Neural cell (in vitro differentiated cells): ENCODE measurements around the gene ENDOD1. TPM values are rescaled to one million over a fixed set of nuclear protein-coding genes. Genes with fewer than 3 reads are reported as not detected.
A peak's percentile ranks its signal among the peaks of the same experiment; 100 is the strongest.

ENCODE experiments used
- H2AFZ ChIP-seq: fragments of 200-600, 300-800 bp; sonication (generic), shearing (Covaris generic); 2 replicates; pipeline ENCODE4 v1.6.0; 2014; ENCODE audit warnings: low read depth, mild to moderate bottlenecking, antibody characterized with exemption, low read length, moderate library complexity
- H3F3A ChIP-seq: fragments of 200-600 bp; shearing (Covaris generic); 2 replicates; pipeline ENCODE4 v1.6.1; 2016; ENCODE audit warnings: mild to moderate bottlenecking, moderate library complexity, mixed read lengths, antibody characterized with exemption, low read length; ENCODE audit not compliant: insufficient read depth, poor library complexity, severe bottlenecking
- H3K27ac ChIP-seq: fragments of 200-600, 300-800 bp; sonication (generic), shearing (Covaris generic); 2 replicates; pipeline ENCODE4 v1.5.1; 2014; ENCODE audit warnings: mild to moderate bottlenecking, low read length, moderate library complexity
- H3K27me3 ChIP-seq: fragments of 300-800, 200-600 bp; sonication (generic), shearing (Covaris generic); 2 replicates; pipeline ENCODE4 v1.6.0; 2014; ENCODE audit warnings: mild to moderate bottlenecking, low read depth, low read length, moderate library complexity; ENCODE audit not compliant: insufficient read depth
- H3K36me3 ChIP-seq: fragments of 300-800, 200-600 bp; sonication (generic), shearing (Covaris generic); 2 replicates; pipeline ENCODE4 v1.5.1; 2014; ENCODE audit warnings: mild to moderate bottlenecking, antibody characterized with exemption, low read length, moderate library complexity; ENCODE audit not compliant: insufficient read depth
- H3K4me2 ChIP-seq: fragments of 300-800, 200-600 bp; sonication (generic), shearing (Covaris generic); 2 replicates; pipeline ENCODE4 v1.6.0; 2014; ENCODE audit warnings: mild to moderate bottlenecking, low read length
- H3K4me3 ChIP-seq: fragments of 300-800, 200-600 bp; sonication (generic), shearing (Covaris generic); 2 replicates; pipeline ENCODE4 v1.5.1; 2014; ENCODE audit warnings: mild to moderate bottlenecking, low read length, moderate library complexity
- H3K79me2 ChIP-seq: fragments of 200-600 bp; shearing (Covaris generic); replicated peaks from 2 replicates; pipeline ENCODE4 v1.6.0; 2014; ENCODE audit warnings: mild to moderate bottlenecking, low read length, moderate library complexity; ENCODE audit not compliant: insufficient read depth
- H3K9ac ChIP-seq: fragments of 300-800, 200-600 bp; sonication (generic), shearing (Covaris generic); 2 replicates; pipeline ENCODE4 v1.6.1; 2016; ENCODE audit warnings: mild to moderate bottlenecking, low read length, mixed read lengths
- H3K9me2 ChIP-seq: fragments of 200-600 bp; shearing (Covaris generic); 2 replicates; pipeline ENCODE4 v1.6.1; 2016; ENCODE audit warnings: mild to moderate bottlenecking, low read length, mixed read lengths; ENCODE audit not compliant: insufficient read depth
- H3K9me3 ChIP-seq: fragments of 200-600, 300-800 bp; sonication (generic), shearing (Covaris generic); 2 replicates; pipeline ENCODE4 v1.6.1; 2016; ENCODE audit warnings: mild to moderate bottlenecking, mixed run types, low read length, moderate library complexity, mixed read lengths
- H4K20me1 ChIP-seq: fragments of 200-600 bp; shearing (Covaris generic); 2 replicates; pipeline ENCODE4 v1.6.1; 2016; ENCODE audit warnings: mild to moderate bottlenecking, mixed run types; ENCODE audit not compliant: insufficient read depth
- EP300 ChIP-seq: fragments of 450-650 bp; conservative IDR thresholded peaks from 2 replicates; pipeline ENCODE4 v1.6.1; 2014; ENCODE audit warnings: antibody characterized with exemption, mild to moderate bottlenecking, moderate library complexity; ENCODE audit not compliant: poor library complexity, severe bottlenecking
- EZH2 ChIP-seq: fragments of 200-600, 300-800 bp; shearing (Covaris generic), sonication (generic); IDR thresholded peaks from 2 replicates; pipeline ENCODE4 v1.6.1; 2014; ENCODE audit warnings: antibody characterized with exemption, low read length, borderline replicate concordance, mild to moderate bottlenecking; ENCODE audit not compliant: insufficient read depth, poor library complexity, severe bottlenecking
- MXI1 ChIP-seq: fragments of 450-650 bp; conservative IDR thresholded peaks from 2 replicates; pipeline ENCODE4 v1.6.1; 2014; ENCODE audit warnings: antibody characterized with exemption, mild to moderate bottlenecking; ENCODE audit not compliant: poor library complexity, severe bottlenecking
- POLR2AphosphoS5 ChIP-seq: IDR thresholded peaks from 2 replicates; pipeline ENCODE4 v1.6.1; 2012
- RAD21 ChIP-seq: fragments of 450-650 bp; conservative IDR thresholded peaks from 2 replicates; pipeline ENCODE4 v1.6.1; 2014; ENCODE audit warnings: antibody characterized with exemption, mild to moderate bottlenecking, moderate library complexity
- SMC3 ChIP-seq: fragments of 450-650 bp; conservative IDR thresholded peaks from 2 replicates; pipeline ENCODE4 v1.6.1; 2014; ENCODE audit warnings: antibody characterized with exemption, mild to moderate bottlenecking, moderate library complexity; ENCODE audit not compliant: poor library complexity
- TAF1 ChIP-seq: IDR thresholded peaks from 2 replicates; pipeline ENCODE4 v1.6.1; 2012; ENCODE audit warnings: low read depth
- polyA plus RNA-seq: library from polyadenylated mRNA; depleted of rRNA; stranded (reverse); fragments of >200 nt; gene quantifications from 2 replicates; pipeline ENCODE4 v1.2.3, GENCODE V29; 2014
- TF ChIP-seq, protein P1 (sequence below): fragments of 450-650 bp; IDR thresholded peaks from 2 replicates; pipeline ENCODE4 v1.5.1; 2014; ENCODE audit warnings: antibody characterized with exemption, mild to moderate bottlenecking, moderate library complexity; ENCODE audit not compliant: poor library complexity, severe bottlenecking
- TF ChIP-seq, protein P2 (sequence below): IDR thresholded peaks from 2 replicates; pipeline ENCODE4 v1.6.1; 2012; ENCODE audit warnings: borderline replicate concordance

The ENDOD1 gene
- polyA plus RNA-seq, 1 donor from 2014 or later, result 4.9 TPM

DNA sequence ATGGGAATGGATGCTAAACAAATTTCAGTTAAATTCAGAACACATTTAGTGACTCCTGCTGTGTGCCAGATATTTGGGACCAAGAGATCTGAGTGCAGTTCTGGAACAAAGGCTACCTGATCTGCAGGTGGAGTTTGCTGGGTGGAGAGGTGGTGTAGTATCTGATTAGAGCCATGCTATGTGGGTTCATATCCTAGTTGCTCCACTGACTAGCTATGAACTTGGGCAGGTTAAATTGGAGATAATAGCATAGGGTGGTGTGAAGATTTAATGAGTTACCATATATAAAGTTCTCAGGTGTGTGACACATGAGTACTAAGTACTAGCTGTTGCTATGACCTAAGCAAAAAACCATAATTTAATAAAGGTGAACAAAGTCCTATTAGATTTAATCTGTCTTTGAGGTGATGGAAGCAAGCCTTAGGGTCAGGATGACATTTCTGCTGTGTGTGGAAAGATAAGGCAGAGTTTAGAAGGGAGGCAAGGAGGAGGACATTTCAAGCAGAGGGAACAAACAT is 2.1 kb downstream of the ENDOD1 start:
- H3K9me3 ChIP-seq, result no peaks in the 10 kb centered on the region
- H3K27me3 ChIP-seq, result no peaks in the 10 kb centered on the region
- no peaks in the 10 kb centered on the region for H3K9me2 ChIP-seq
- no peak overlapping the region for H3K27ac ChIP-seq
- TF ChIP-seq MXI1, result no peak
- no peak for TF ChIP-seq TAF1
- no peak for TF ChIP-seq POLR2AphosphoS5
- TF ChIP-seq SMC3, result no peak
- no peak for TF ChIP-seq RAD21
- TF ChIP-seq, protein P1, sequence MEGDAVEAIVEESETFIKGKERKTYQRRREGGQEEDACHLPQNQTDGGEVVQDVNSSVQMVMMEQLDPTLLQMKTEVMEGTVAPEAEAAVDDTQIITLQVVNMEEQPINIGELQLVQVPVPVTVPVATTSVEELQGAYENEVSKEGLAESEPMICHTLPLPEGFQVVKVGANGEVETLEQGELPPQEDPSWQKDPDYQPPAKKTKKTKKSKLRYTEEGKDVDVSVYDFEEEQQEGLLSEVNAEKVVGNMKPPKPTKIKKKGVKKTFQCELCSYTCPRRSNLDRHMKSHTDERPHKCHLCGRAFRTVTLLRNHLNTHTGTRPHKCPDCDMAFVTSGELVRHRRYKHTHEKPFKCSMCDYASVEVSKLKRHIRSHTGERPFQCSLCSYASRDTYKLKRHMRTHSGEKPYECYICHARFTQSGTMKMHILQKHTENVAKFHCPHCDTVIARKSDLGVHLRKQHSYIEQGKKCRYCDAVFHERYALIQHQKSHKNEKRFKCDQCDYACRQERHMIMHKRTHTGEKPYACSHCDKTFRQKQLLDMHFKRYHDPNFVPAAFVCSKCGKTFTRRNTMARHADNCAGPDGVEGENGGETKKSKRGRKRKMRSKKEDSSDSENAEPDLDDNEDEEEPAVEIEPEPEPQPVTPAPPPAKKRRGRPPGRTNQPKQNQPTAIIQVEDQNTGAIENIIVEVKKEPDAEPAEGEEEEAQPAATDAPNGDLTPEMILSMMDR, result no peak
- TF ChIP-seq, protein P2, sequence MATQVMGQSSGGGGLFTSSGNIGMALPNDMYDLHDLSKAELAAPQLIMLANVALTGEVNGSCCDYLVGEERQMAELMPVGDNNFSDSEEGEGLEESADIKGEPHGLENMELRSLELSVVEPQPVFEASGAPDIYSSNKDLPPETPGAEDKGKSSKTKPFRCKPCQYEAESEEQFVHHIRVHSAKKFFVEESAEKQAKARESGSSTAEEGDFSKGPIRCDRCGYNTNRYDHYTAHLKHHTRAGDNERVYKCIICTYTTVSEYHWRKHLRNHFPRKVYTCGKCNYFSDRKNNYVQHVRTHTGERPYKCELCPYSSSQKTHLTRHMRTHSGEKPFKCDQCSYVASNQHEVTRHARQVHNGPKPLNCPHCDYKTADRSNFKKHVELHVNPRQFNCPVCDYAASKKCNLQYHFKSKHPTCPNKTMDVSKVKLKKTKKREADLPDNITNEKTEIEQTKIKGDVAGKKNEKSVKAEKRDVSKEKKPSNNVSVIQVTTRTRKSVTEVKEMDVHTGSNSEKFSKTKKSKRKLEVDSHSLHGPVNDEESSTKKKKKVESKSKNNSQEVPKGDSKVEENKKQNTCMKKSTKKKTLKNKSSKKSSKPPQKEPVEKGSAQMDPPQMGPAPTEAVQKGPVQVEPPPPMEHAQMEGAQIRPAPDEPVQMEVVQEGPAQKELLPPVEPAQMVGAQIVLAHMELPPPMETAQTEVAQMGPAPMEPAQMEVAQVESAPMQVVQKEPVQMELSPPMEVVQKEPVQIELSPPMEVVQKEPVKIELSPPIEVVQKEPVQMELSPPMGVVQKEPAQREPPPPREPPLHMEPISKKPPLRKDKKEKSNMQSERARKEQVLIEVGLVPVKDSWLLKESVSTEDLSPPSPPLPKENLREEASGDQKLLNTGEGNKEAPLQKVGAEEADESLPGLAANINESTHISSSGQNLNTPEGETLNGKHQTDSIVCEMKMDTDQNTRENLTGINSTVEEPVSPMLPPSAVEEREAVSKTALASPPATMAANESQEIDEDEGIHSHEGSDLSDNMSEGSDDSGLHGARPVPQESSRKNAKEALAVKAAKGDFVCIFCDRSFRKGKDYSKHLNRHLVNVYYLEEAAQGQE, result no peak
- TF ChIP-seq EP300, result no peak
- no peak for TF ChIP-seq EZH2
- H3K4me3 ChIP-seq, result no peak overlapping the region
- H3F3A ChIP-seq, result peaks cover 9% of the 10 kb centered on the region
- no peaks in the 10 kb centered on the region for H4K20me1 ChIP-seq
- no peaks in the 10 kb centered on the region for H3K79me2 ChIP-seq
- H3K9ac ChIP-seq, result no peak overlapping the region
- H2AFZ ChIP-seq, result no peak overlapping the region
- no peaks in the 10 kb centered on the region for H3K36me3 ChIP-seq
- no peak overlapping the region for H3K4me2 ChIP-seq

DNA sequence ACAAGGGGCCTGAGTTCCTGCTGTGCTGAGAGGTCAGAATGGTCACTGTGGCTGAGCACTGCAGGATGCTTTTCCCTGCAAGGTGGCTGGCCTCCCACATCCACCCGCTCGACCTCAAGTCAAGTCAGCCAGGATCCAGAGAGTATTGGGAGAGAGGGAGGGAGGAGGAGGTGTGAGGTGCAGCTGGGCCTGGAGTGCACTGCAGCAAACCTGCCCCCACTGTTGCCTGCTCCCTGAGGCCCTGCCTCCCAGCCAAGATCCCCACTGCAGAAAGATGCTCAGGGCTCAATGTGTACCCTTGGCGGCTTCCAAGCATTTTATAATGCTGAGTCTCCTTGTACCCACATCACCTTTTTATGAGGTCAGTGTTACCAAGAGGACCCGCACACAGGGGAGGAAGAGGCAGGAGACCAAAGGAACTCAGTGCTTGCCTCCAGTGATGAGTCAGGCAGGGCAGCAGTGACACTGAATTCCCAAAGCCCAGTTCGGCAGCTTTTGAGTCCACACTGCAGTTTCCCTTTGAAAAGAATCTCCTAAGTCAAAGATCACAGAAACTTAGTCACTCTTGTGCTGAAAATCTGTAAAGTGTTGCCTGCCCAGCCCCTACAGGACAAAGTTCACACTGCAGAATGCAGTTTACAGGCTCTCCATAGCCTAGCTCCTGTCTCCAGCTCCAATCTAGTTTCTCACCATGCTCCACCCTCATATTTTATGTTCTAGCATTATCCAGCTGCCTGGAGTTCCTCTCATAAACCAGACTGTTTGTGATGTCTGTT is 3.1 kb downstream of the ENDOD1 start:
- TF ChIP-seq, protein P1, result peak; percentile 22
- TF ChIP-seq SMC3, result no peak
- Histone ChIP-seq H3F3A (peaks cover 9% of the 10 kb centered on the region), H4K20me1 (no peaks in the 10 kb centered on the region), H3K79me2 (no peaks in the 10 kb centered on the region), H3K4me2 (no peak overlapping the region), H3K36me3 (no peaks in the 10 kb centered on the region), H3K27ac (no peak overlapping the region), H3K27me3 (no peaks in the 10 kb centered on the region), H3K9ac (no peak overlapping the region), H2AFZ (no peak overlapping the region), H3K9me2 (no peaks in the 10 kb centered on the region), H3K9me3 (no peaks in the 10 kb centered on the region), H3K4me3 (no peak overlapping the region)
